GM12891 (cell line): ENCODE measurements around the gene ABCC1.

Experiments used
- DNase-seq: peaks from one replicate; pipeline ENCODE4 v3.0.0; 2011; ENCODE audit warnings: low spot score; ENCODE audit not compliant: insufficient read length
- FAIRE-seq: peaks from 2 replicates; lab custom pipeline; 2011; peaks lifted over from hg19 to GRCh38; lab: Jason Lieb, UNC
- PAX5 ChIP-seq: IDR thresholded peaks from 2 replicates; pipeline ENCODE4 v1.6.1; 2011; ENCODE audit warnings: low read length, moderate library complexity, mild to moderate bottlenecking; ENCODE audit not compliant: insufficient read depth, severe bottlenecking
- POLR2A ChIP-seq: IDR thresholded peaks from 2 replicates; pipeline ENCODE4 v1.6.1; 2011; ENCODE audit warnings: low read depth, low read length, control low read depth
- POLR2AphosphoS5 ChIP-seq: IDR thresholded peaks from 2 replicates; pipeline ENCODE4 v1.6.1; 2011; ENCODE audit warnings: low read depth, low read length, control low read depth
- POU2F2 ChIP-seq: IDR thresholded peaks from 2 replicates; pipeline ENCODE4 v1.6.1; 2011; ENCODE audit warnings: low read depth, mild to moderate bottlenecking, control low read depth, low read length, moderate library complexity
- SPI1 ChIP-seq: IDR thresholded peaks from 2 replicates; pipeline ENCODE4 v1.6.1; 2011; ENCODE audit warnings: low read depth, low read length, control low read depth
- TAF1 ChIP-seq: IDR thresholded peaks from 2 replicates; pipeline ENCODE4 v1.6.1; 2011; ENCODE audit warnings: low read depth, low read length, control low read depth

Gene ABCC1

DNA sequence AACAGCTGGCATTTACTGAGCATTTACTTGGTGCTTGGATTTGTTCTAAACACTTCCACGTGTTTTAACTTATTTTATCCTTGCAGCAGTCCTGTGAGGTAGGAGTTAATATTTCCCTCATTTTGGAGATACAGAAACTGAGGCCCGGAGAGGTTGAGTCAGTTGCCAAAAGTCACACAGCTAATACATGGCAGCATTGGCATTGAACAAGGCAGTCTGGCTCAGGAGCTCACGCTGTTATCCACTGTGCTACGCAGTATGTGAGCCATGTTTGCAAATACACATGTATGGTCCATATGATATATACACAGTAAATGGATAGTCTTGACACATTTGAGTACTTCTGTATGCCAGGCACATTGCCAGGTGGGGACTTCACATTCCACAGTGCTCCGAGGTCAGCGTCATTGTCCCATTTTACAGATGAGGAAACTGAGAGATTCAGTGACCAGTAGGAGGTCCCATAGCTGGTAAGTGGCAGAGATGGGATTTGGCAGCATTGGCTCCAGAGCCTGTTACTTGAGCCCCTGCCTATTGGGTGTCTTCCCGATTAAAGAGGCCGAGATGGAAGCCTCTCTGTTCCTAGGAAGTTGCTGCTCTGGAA is 163.1 kb downstream of the ABCC1 start:
- no peak for TF ChIP-seq POU2F2
- no peak for TF ChIP-seq POLR2AphosphoS5
- TF ChIP-seq SPI1: no peak
- no peak for TF ChIP-seq POLR2A
- no peak for TF ChIP-seq TAF1
- TF ChIP-seq PAX5: no peak
- DNase-seq: no peak
- FAIRE-seq: no peak

DNA sequence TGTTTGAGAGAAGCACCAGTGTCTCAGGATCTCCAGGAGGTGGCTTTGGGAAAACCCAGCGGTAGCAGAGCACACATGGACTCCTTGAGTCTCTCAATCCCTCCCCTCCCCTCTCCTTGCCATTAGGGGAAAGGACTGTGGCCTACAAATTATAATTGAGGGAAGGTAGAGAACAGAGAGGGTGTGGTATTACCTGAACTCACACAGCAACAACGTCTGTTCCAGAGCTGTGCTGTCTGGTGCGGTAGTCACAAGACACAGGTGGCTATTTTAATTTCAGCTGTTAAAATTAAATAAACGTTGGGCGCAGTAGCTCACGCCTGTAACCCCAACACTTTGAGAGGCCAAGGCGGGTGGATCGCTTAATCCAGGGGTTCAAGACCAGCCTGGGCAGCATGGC is 163.7 kb downstream of the ABCC1 start:
- DNase-seq (no peak), FAIRE-seq (no peak)
- TF ChIP-seq SPI1: no peak

DNA sequence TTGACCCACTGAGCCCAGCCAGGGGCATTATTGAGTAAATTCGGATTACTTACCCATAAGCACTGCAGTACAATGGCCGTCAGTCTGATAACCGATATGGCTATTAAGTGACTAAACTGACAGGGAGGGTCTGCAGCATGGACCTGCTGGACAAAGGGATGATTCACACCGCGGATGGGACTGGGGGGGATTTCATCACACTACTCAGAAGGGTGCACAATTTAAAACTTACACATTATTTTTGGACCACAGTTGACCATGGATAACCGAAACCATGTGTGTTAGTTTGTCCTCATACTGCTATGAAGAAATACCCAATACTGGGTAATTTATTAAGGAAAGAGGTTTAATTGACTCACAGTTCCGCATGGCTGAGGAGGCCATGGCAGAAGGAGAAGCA is 167.4 kb downstream of the ABCC1 start:
- FAIRE-seq (no peak), DNase-seq (no peak)
- TF ChIP-seq PAX5 (no peak), TAF1 (no peak), POU2F2 (no peak), POLR2AphosphoS5 (no peak), POLR2A (no peak), SPI1 (no peak)

DNA sequence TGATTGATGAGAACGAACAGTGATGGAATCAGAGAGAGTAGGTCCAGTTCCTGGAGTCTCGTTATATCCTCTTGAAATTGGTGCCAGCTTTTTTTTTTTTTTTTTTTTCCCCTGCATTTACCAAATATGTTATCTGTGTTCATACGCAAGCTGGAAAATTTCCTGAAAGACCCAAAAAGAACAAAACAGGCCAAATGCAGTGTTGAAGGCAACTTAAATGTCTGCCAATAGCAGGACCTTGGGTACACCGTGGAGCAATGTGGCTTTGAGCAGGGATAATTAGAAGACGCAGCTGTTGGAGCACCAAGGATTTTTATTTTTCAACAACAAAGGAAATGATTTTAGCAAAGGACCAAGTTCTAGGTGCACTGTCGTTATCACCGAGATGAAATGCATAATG is 168.9 kb downstream of the ABCC1 start:
- no peak for FAIRE-seq
- TF ChIP-seq TAF1 (no peak), POLR2A (no peak), POU2F2 (no peak), PAX5 (no peak), POLR2AphosphoS5 (no peak), SPI1 (no peak)
- DNase-seq: no peak

DNA sequence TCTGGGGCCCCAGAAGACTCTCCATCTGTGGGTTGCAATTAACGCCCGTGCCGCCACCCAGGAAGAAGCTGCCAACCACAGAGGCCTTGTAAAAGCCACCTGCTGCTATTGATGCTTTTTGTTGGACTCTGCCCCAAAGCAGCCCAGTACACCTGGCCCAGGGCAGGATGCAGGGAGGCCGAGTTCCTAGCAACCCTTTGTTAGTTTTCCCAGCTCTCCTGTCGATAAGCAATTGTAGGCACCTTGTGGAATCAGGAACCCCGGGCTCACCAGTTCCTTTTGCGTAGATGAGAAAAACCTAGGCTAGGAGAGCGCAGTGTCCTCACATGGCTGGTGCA is 170.6 kb downstream of the ABCC1 start:
- DNase-seq (no peak), FAIRE-seq (no peak)
- no peak for TF ChIP-seq TAF1
- no peak for TF ChIP-seq POLR2AphosphoS5
- no peak for TF ChIP-seq POU2F2
- no peak for TF ChIP-seq POLR2A

DNA sequence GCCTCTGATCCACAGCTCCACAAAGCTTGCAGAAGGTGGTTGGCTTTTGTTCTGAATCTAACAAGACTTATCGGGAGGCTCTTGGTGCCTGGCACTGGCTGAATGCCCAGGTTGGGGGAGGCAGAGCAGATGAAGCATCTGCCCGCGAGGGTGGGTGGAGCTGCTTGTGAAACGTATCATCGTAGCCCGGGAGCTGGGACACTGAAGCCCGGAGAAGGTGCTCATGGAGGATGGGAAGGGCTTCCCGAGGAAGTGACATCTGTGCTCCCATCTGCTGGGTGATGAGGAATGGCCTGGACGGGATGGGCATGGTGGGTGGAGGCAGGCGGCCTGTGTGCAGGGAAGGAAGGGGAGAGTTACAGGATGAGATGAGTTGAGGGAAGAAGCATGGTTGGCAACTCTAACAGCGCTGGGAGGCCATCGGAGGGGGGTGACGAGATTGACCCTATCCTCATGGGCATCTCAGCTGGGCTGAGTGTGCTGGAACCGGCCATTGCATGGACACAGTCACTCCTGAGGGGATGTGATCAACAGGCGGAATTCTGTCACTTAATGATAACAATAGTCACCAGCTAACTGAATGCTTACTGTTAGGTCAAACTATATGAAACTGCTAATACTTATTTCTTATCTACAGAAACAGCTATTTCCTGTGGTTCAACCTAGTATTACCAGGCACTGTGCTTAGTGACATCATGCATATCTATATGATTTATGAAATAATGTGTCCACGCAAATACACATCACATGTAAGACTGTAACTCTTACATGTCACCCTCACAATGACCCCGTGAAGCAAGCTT is 171.2 kb downstream of the ABCC1 start:
- FAIRE-seq (no peak), DNase-seq (no peak)
- TF ChIP-seq POLR2A (no peak), TAF1 (no peak), PAX5 (no peak), SPI1 (no peak), POU2F2 (no peak), POLR2AphosphoS5 (no peak)

DNA sequence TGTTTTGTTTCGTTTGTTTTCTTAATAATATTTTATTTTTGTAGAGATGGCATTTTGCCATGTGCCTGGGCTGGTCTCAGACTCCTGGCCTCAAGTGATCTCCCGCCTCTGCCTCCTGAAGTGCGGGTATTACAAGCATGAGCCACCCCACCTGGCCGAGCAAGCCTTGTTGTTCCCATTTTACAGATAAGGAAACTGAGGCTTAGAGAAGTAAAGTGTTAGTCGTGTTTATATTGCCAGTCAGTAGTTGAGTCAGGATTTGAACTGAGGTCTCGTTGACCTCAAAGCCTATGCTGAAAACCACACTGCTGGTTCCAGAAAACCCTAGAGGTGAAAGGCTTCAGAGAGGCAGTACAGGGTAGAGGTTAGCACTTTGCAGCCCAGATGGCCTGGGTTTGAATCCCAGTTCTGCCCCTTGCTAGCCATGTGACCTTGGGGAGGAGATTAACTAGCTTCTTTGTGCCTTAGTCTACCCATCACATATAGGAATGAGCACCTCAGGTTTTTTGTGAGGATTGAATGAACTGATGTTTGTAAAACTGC is 171.8 kb downstream of the ABCC1 start:
- FAIRE-seq (no peak), DNase-seq (no peak)
- TF ChIP-seq TAF1 (no peak), POU2F2 (no peak), PAX5 (no peak), POLR2AphosphoS5 (no peak), POLR2A (no peak), SPI1 (no peak)

DNA sequence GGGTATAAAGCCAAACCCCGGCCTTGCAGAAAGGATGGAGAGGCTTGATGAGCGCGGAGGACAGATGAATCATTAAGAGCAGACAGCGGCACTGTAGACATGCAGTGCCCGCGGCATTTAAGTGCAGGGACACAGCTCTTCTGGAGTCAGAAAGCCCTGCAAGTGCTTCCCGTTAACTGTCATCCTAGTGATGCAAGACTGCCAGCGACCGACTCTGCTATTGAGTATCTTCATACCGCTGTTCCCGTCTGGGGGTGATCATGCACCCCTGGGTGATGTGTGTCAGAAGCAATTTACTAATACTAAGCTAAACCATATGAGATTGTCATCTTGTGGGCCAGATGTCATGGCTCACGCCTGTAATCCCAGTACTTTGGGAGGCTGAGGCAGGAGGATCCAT is 172.8 kb downstream of the ABCC1 start:
- DNase-seq: no peak
- TF ChIP-seq SPI1 (no peak), TAF1 (no peak), POLR2AphosphoS5 (no peak), PAX5 (no peak), POU2F2 (no peak), POLR2A (no peak)
- FAIRE-seq: no peak

DNA sequence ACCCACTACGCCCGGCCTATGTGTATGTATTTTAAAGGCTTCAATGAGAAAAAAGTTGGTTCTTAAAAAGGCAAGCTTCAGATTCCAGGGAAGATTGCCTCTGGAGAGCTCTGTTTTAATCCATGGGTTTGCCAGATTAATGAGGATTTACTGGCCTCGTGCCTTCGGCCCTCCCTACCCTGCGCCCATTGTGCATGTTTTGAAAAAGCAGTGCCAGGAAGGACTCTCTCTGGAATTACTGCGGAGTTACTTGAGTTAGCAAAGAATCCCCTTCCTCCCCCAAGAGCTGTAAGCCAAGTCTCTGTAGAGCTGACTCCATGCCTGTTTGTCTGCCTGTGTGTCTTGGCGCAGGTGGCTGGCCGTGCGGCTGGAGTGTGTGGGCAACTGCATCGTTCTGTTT is 175.0 kb downstream of the ABCC1 start:
- no peak for TF ChIP-seq POU2F2
- no peak for TF ChIP-seq POLR2AphosphoS5
- TF ChIP-seq PAX5: no peak
- no peak for TF ChIP-seq TAF1
- no peak for TF ChIP-seq SPI1
- no peak for TF ChIP-seq POLR2A
- no peak for DNase-seq
- no peak for FAIRE-seq

DNA sequence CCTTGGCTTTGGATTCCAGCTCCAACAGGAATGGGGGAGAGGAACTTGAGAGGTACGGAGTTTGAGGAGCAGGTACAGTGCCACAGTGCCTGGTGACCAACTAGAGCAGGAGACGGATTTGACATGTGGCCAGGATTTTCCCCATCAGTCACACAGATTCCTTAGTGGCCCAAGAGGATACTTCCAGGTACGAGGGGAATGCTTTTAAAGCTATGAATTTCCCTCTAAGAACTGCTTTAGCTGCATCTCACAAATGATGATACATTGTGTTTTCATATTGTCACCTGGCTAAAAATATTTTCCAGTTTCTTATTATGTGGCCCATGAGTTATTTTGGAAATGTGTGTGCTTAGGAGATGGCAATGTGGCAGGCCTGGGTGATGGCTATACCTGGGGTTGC is 175.6 kb downstream of the ABCC1 start:
- FAIRE-seq (no peak), DNase-seq (no peak)
- no peak for TF ChIP-seq PAX5
- TF ChIP-seq SPI1: no peak
- no peak for TF ChIP-seq POLR2A
- TF ChIP-seq TAF1: no peak
- TF ChIP-seq POU2F2: no peak
- TF ChIP-seq POLR2AphosphoS5: no peak
